HL-60/S4 (cell line): ENCODE data around the gene SLPI.

Experiments
- in situ Hi-C: fragments of 300-500 bp; cut with MboI; formaldehyde crosslinking; loops from 2 replicates; pipeline ENCODE4 v1.14.3; 2022; ENCODE audit warnings: low sequenced_read_pairs

Gene SLPI

GRCh38 chr20:45275338-45275737 lies 21.0 kb upstream of the SLPI start:
- in situ Hi-C loops, result no loop called here

DNA sequence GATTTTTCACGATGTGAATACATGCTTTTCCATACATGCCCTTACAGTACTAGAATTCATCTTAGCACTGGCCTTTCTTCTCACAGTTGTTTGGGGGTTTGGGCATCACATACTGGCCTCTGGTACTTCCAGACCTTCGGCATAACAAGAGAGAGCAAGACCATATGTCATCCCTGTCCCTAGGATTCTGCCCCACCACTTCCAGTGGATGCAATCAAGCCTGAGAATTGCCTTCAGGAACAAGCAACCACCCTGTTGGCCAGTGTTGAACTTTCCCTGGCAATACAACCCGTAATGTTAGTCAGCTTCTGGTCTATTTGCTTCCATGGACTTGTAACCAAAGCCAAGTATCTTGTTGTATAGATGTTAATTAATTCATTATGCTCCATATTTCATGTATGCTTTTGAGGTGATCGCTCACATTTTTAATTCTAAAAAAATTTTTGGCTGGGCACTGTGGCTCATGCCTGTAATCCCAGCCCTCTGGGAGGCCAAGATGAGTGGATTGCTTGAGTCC lies 15.4 kb upstream of the SLPI start:
- in situ Hi-C loops, result no loop called here

- in situ Hi-C loops, result no loop called here
These were observed 14.7 kb upstream of the SLPI start for GRCh38 chr20:45269056-45269455.

- in situ Hi-C loops, result no loop called here
These were observed 14.2 kb upstream of the SLPI start for GRCh38 chr20:45268531-45268930.

GRCh38 chr20:45266977-45267376 lies 12.6 kb upstream of the SLPI start:
- in situ Hi-C loops, result no loop called here

- in situ Hi-C loops, result no loop called here
These were observed 9.3 kb upstream of the SLPI start for GRCh38 chr20:45263556-45264266.

DNA sequence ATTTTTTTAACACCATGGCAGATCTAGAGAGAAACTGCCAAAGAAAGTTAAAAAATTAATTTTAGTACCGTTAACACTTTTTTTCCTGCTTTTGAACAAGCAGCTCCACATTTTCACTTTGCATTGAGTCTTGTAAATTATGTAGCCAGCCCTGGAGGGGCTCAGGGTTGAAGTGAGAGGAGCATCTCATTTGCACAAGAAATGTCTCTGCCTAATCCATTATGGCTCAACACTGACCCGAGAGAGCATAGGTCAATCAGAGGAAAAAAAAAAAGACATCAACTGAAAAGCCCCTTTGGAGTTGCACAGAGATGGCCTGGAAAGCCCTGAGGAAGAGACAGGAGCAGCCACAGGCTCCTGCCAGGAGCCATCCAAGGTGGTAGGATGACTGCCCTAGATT lies 4.3 kb upstream of the SLPI start:
- in situ Hi-C loops, result no loop called here

GRCh38 chr20:45258259-45258658 lies 3.9 kb upstream of the SLPI start:
- in situ Hi-C loops, result no loop called here

GRCh38 chr20:45257711-45258110 lies 3.3 kb upstream of the SLPI start:
- in situ Hi-C loops, result no loop called here

DNA sequence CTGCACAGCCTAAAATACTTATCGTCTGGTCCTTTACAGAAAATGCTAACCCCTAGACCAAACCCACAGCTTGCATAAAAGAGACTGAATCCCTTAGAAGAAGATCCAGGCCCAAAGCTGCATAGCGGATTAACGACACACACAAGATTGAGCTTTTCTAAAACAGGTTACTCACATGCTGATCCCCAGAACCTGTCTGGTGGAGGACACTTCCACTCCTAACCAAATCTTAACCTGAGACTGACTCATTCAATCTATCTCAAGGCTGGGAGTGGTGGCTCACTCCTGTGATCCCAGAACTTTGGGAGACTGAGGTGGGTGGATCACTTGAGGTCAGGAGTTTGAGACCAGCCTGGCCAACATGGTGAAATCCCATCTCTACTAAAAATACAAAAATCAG lies 2.8 kb upstream of the SLPI start:
- in situ Hi-C loops, result no loop called here

DNA sequence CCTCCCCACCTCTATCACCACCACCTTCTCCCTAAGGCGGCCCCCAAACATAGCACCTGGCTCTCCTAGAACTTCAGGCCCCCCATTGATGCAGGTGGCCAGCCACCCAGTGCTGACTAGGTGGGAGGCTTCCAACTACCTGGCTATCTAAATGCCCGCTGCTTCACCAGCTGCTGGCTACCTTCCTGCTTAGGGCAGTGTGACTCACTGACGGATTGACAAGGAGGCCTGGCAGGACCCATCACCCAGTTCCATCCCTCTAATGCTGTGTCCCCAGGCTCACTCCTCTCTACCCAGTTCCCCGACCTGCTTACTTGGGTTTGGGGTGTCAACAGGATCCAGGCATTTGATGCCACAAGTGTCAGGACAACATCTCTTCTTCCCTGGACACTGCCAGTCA lies 1.1 kb downstream of the SLPI start:
- in situ Hi-C loops, result no loop called here

DNA sequence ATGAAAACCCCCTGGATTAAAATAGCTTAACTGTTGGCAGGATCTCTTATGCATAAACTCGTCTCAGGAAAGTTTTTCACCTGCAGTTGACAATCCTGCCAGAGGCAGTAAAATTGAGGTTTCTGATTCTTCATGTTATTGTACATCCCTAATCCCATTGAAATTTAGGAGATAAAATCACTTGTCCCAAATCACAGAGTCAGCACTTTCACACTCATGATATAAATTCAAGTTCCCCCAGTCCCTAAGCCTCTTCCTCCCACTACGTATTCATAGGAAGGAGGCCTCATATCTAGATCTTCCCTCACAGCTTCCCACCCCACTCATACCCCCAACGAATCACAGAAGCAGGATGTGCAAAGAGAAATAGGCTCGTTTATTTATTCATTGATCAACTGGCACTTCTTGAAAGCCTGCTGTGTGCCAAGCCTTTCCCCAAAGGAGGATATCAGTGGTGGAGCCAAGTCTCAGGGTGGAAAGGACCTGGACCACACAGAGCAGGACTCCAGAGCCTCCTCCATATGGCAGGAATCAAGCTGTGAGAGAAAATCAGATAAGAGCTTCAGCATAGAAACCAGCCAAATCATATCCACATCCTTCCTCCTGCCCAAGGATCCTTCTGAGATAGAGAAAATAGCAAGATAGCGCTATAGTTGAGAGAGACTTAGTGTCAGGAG lies 2.3 kb downstream of the SLPI start:
- in situ Hi-C loops, result no loop called here

- in situ Hi-C loops, result no loop called here
These were observed 5.8 kb downstream of the SLPI start for GRCh38 chr20:45248609-45249008.

DNA sequence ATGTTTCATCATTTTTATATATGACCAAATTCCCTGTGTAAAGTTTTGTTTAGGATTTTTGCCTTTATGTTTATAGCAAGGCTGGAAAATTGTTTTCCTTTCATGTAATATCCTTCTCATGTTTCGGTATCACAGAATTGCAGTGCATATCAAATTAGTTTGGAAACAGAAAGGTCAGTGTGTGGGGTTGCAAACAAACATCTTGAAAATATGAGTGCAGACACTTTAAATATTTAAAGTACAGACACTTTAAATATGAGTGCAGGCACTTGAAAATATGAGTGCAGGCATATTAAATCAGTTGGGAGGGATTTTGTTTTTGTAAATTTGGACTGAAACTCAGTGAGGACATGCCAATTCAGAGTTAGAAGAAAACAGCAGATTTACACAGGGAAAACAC lies 6.5 kb downstream of the SLPI start:
- in situ Hi-C loops, result no loop called here

- in situ Hi-C loops, result no loop called here
These were observed 8.3 kb downstream of the SLPI start for GRCh38 chr20:45246109-45246508.

- in situ Hi-C loops, result no loop called here
These were observed 16.2 kb downstream of the SLPI start for GRCh38 chr20:45238139-45238538.

DNA sequence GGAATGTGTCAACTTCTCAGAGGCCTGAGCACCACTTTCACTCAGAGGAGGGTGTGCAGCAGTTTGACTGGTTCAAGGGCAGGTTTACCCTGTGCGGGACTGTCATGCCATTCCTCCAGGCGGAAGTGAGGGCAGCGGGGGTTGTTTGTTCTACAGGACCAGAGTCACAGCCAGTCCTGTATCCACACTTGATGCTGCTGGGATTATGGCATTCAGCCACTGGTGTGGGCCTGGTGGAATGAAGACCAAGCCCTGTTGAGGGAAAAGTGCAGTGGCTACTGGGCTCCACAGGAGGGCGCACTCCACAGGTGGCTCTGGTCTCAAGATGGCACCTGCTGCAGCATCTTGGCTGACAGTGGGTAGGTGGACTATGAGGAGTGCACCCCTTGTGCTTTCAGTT lies 18.4 kb downstream of the SLPI start:
- in situ Hi-C loops, result no loop called here

- in situ Hi-C loops, result no loop called here
These were observed 23.7 kb downstream of the SLPI start for GRCh38 chr20:45230631-45231030.

GRCh38 chr20:45229264-45230056 lies 24.9 kb downstream of the SLPI start:
- in situ Hi-C loops, result no loop called here

DNA sequence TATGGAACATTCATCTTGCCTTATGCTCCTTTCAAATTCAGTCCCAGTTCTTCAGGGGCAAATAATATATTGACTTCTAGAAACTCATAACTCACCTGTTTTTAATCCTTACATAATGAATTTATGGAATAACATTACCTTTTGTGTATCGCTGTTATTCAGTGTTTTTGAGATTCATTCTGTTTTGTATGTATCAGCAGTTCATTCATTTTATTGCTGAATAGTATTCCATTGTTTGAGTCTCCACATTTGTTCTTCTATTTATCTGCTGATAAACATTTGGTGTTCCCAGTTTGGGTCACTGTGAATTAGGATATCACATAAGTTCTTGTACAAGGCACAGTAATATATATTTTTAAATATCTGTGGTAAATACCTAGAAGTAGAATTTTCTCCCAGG lies 28.1 kb downstream of the SLPI start:
- in situ Hi-C loops, result no loop called here

DNA sequence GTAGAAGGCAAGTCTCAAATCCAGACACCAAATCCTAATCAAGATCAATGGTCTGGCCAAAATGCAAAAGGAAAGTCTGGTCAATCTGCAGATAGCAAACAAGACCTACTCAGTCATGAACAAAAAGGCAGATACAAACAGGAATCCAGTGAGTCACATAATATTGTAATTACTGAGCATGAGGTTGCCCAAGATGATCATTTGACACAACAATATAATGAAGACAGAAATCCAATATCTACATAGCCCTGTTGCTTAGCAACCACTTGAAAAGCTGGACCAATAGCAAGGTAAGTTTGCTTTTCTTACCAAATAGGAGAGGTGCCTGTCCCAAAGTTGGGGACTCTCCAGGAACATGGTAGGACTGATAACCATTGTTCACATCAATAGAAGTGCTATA lies 31.2 kb downstream of the SLPI start:
- in situ Hi-C loops, result no loop called here

DNA sequence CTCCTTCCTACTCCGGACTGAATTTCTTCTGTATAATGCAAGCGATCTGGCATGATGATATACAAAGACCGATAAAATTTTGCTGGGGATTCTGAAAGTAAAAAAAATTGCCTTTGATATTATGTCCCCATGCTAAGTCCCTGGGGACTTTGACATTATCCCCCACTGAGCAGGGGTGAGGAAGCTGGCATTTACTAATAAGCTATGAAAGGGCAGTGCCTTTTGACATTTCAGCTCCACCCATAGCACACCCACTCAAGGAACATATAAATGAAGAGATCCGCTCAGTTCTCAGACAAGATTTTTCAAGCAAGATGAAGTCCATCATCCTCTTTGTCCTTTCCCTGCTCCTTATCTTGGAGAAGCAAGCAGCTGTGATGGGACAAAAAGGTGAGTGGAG lies 33.3 kb downstream of the SLPI start, which contains the start of gene SEMG2:
Gene SEMG2 (plus strand): TSS at position 298 of the 400 bp plus-strand sequence. CDS start 17 bp downstream, at position 315.
- in situ Hi-C loops, result no loop called here
